Ishikawa (cell line): ENCODE results near the gene MSLN.

ENCODE experiments used
- RAD21 ChIP-seq: IDR thresholded peaks from 2 replicates; pipeline ENCODE4 v1.6.1; 2012; ENCODE audit warnings: low read depth
- TAF1 ChIP-seq: IDR thresholded peaks from 2 replicates; pipeline ENCODE4 v1.6.1; 2012; ENCODE audit warnings: low read depth, mild to moderate bottlenecking
- TEAD4 ChIP-seq: IDR thresholded peaks from 2 replicates; pipeline ENCODE4 v1.6.1; 2012
- YY1 ChIP-seq: IDR thresholded peaks from 2 replicates; pipeline ENCODE4 v1.6.1; 2012; ENCODE audit warnings: low read depth
- TF ChIP-seq, protein P1 (sequence below): IDR thresholded peaks from 2 replicates; pipeline ENCODE4 v1.6.1; 2012

DNA sequence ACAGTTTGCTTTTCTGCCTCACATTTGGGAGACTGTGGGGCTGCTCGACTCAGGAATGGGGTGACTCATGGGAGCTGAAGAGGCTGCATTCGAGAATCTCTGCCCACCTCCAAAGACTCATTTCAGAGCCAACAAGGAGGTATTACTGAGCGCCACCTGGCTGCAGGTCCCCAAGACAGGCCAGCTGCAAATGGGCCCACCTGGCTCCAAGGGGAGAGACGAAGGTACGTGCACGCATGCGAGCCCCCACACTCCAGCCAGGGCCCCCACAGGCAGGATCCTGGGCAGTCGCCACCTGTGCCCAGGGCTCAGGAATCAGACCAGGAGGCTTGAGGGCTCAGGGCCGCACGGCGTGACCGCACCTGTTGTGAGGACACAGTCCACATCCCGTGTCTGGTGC lies 27.6 kb upstream of the MSLN start:
- TF ChIP-seq RAD21 (no peak), TAF1 (no peak), YY1 (no peak), TEAD4 (no peak)
- TF ChIP-seq, protein P1, sequence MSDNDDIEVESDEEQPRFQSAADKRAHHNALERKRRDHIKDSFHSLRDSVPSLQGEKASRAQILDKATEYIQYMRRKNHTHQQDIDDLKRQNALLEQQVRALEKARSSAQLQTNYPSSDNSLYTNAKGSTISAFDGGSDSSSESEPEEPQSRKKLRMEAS: no peak
